LNCaP clone FGC (cell line): Measurements from ENCODE around the gene PHF21A.

Source experiments
- DNase-seq: peaks from one replicate; pipeline ENCODE4 v3.0.0-alpha.2; 2011; ENCODE audit warnings: low read depth
- H3K4me3 ChIP-seq: 2 replicates; pipeline ENCODE4 v1.5.1; 2011; ENCODE audit warnings: mild to moderate bottlenecking, low read depth, low read length, control low read depth
- TF ChIP-seq, protein P1 (sequence below): IDR thresholded peaks from 2 replicates; pipeline ENCODE4 v1.5.1; 2012; ENCODE audit warnings: mild to moderate bottlenecking; ENCODE audit not compliant: control insufficient read depth, insufficient read depth; ENCODE audit errors: extremely low read depth

PHF21A gene

DNA sequence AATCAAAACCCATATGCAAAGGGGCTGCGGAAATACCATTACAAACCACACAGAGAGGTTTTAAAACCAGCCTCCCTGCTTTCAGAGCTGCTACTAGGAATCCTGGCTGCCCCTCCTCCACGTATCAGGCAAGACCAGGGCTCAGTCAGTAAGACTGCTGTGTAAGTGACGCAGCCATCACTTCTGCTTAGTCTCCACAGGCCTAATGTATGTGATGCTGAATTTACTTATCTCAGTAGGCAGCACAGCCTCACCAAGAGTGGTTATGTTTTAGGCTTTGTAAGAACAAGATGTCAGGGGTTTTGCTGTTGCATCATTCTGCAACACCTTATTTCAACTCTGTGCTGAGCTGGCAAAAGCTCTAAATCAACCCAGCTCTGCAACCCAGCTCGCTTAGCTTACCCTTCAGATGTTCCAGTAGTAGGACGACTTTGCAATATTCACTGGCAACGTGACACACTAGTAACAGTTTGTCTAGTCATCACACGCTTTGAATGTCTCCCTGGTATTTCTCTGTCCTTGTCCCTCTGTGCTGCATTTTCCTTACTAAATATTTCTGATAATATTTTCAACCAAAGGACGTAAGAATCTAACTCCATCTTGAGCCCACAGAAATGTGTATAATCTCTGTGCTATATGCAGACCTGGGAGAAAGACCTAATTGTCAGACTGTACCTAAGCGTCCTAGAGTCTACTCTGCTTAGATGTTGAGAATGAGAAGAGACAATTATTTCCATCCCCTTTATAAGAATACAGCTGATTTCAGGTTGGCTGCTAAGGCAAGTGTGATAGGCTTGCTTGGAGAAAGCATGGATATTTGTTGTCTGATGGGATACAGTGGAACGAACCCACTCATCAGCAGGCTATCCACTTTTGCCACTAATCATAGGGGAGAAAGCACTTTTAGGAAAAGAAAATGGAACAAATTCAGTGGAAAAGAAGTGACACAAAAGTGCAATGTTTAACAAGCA lies 126.6 kb downstream of the PHF21A start:
- TF ChIP-seq, protein P1, sequence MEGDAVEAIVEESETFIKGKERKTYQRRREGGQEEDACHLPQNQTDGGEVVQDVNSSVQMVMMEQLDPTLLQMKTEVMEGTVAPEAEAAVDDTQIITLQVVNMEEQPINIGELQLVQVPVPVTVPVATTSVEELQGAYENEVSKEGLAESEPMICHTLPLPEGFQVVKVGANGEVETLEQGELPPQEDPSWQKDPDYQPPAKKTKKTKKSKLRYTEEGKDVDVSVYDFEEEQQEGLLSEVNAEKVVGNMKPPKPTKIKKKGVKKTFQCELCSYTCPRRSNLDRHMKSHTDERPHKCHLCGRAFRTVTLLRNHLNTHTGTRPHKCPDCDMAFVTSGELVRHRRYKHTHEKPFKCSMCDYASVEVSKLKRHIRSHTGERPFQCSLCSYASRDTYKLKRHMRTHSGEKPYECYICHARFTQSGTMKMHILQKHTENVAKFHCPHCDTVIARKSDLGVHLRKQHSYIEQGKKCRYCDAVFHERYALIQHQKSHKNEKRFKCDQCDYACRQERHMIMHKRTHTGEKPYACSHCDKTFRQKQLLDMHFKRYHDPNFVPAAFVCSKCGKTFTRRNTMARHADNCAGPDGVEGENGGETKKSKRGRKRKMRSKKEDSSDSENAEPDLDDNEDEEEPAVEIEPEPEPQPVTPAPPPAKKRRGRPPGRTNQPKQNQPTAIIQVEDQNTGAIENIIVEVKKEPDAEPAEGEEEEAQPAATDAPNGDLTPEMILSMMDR, result no peak
- no peak overlapping the region for H3K4me3 ChIP-seq
- DNase-seq, result no peak

DNA sequence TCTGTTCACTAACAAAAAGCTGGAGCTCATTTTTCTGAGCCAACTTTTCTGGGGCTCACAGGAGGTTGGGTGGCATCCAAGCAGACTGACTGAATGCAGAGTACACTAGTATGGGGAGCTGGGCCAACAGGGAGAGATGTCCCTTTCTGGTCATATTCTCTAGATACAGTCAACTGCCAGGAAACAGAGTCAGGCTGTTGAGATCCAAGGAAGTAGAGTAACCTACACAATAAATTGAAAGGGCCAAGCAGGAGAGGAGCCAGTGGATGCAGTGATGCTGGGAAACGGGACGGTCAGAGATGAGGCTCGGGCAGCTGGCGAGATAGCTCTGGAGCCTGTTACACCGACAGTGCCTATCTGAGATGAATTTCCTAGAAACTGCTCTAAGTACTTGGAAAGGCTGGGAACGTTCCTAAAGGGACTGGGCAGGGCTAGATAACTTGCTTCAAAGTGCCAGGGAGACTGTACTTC lies 127.7 kb downstream of the PHF21A start:
- TF ChIP-seq, protein P1, result no peak
- DNase-seq, result no peak
- no peak overlapping the region for H3K4me3 ChIP-seq

DNA sequence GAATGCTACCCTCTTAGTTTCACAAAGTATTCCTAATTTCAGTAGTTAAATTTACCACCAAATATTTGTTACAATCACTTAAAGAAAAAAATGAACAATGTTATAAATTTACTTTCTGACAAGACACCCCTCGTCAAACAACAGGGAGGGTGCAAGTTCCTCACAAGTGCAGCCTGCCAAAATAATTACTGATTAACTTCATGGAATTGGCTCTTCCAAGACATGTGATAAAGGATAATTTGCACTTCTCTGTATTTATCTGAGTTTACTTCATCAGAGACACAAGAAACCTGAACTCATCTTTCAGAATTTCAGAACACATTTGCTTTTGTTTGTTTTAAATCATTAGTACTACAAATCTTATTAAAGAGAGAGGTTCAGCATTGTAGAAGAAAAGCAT lies 132.3 kb downstream of the PHF21A start:
- TF ChIP-seq, protein P1, result no peak
- no peak for DNase-seq
- H3K4me3 ChIP-seq, result no peak overlapping the region

DNA sequence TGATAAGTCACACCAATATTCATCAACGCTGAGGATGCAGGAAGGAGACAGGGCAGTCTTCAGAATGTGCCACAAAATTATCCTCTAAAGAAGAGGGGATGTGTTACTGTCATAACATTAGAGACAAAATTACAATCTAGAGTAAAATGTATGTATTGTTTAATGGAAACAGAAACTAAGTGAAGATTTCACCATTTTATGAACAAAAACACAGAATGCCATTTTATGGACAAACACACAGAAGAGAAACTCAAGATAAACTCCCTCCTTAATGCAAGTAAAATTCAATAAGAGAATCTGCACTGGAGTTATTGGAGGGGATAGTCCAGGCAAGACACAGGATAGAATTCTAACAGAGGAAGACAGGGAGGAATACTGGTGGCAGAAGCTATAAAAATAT lies 136.0 kb downstream of the PHF21A start:
- no peak overlapping the region for H3K4me3 ChIP-seq
- TF ChIP-seq, protein P1, result no peak
- DNase-seq, result no peak

DNA sequence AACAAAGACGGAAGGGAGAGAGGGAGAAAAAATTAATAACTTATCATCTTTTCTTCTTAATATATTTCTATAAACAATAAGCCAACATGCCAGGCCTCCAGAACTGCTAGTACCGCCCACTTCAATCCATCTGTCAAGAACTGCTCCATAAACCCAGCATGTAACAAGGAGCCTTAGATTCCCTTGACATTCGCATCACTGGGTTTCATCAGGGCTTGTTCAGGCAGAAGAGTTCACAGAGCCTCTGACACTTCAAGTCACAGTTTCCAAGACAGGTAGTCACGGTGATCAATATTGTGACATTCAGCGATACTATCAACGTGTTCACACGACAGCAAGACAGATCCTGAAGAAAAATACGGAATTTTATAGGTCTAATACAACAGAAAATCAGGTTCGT lies 137.1 kb downstream of the PHF21A start:
- TF ChIP-seq, protein P1, result no peak
- no peak overlapping the region for H3K4me3 ChIP-seq
- DNase-seq, result no peak

DNA sequence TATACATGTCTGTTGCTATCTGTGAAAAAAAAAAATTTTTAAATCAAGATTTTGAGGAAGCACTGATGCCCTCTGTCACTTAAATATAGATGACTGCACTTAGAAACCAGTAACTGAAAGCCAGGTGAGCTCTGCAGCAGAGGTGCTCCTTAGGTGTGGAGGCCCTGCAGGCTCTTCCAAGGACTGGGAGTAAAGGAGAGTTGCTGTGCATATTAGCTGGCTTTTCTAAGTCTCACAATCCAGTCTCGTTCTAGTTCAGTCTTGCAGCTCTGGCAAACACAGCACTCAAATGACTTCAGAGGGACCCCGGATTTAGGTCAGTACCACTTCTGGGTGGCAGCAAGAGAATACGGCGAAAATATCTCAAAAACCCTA lies 137.8 kb downstream of the PHF21A start:
- no peak for DNase-seq
- H3K4me3 ChIP-seq, result no peak overlapping the region

More for the DNA sequence above, 137.8 kb downstream of the PHF21A start:
- TF ChIP-seq, protein P1, result no peak
